ENCODE data around the gene EFNA4.
A peak's percentile ranks its signal among the peaks of the same experiment; 100 is the strongest.

Gene EFNA4

GRCh38 chr1:155022136-155022926 lies 41.2 kb upstream of the EFNA4 start:
- H3K36me3 ChIP-seq: peaks cover 25% of the 10 kb centered on the region
- peak overlapping the region; percentile 18 for H3K27ac ChIP-seq
- H3K4me3 ChIP-seq (ENCODE audit: low read depth in 1 of 2, low read length in 1 of 2): no peak overlapping the region
- no peaks in the 10 kb centered on the region for H3K27me3 ChIP-seq
- no peak for TF ChIP-seq CTCF (IDR thresholded peaks at IDR 0.05)
- H3K4me1 ChIP-seq (ENCODE audit: control insufficient read depth in 1 of 2, insufficient read depth in 1 of 2, low read depth in 1 of 2, low read length in 1 of 2): peaks cover 20 to 25% of the 10 kb centered on the region in 2 experiments
- H3K9me3 ChIP-seq: no peaks in the 10 kb centered on the region

- H3K4me3 ChIP-seq (ENCODE audit: low read depth in 1 of 2, low read length in 1 of 2): no peak overlapping the region
- no peaks in the 10 kb centered on the region for H3K27me3 ChIP-seq
- H3K9me3 ChIP-seq: no peaks in the 10 kb centered on the region
- no peak for TF ChIP-seq CTCF (IDR thresholded peaks at IDR 0.05)
- peaks cover 19% of the 10 kb centered on the region for H3K36me3 ChIP-seq
- H3K27ac ChIP-seq: peak overlapping the region; percentile 18
- peaks cover 14 to 19% of the 10 kb centered on the region in 2 experiments for H3K4me1 ChIP-seq (ENCODE audit: control insufficient read depth in 1 of 2, insufficient read depth in 1 of 2, low read depth in 1 of 2, low read length in 1 of 2)
These were observed 40.7 kb upstream of the EFNA4 start for GRCh38 chr1:155022927-155023236.

GRCh38 chr1:155023627-155024026 lies 39.9 kb upstream of the EFNA4 start:
- no peak overlapping the region for H3K27ac ChIP-seq
- H3K27me3 ChIP-seq: no peaks in the 10 kb centered on the region
- no peak overlapping the region for H3K4me3 ChIP-seq (ENCODE audit: low read depth in 1 of 2, low read length in 1 of 2)
- H3K36me3 ChIP-seq: peaks cover 12% of the 10 kb centered on the region
- H3K9me3 ChIP-seq: no peaks in the 10 kb centered on the region
- peaks cover 14 to 20% of the 10 kb centered on the region in 2 experiments for H3K4me1 ChIP-seq (ENCODE audit: control insufficient read depth in 1 of 2, insufficient read depth in 1 of 2, low read depth in 1 of 2, low read length in 1 of 2)
- no peak for TF ChIP-seq CTCF (IDR thresholded peaks at IDR 0.05)

- Histone ChIP-seq H3K9me3 (no peaks in the 10 kb centered on the region), H3K27me3 (no peaks in the 10 kb centered on the region), H3K4me3 (ENCODE audit: low read depth in 1 of 2, low read length in 1 of 2) (no peak overlapping the region), H3K36me3 (peaks cover 5% of the 10 kb centered on the region), H3K4me1 (ENCODE audit: control insufficient read depth in 1 of 2, insufficient read depth in 1 of 2, low read depth in 1 of 2, low read length in 1 of 2) (peaks cover 20 to 26% of the 10 kb centered on the region in 2 experiments), H3K27ac (no peak overlapping the region)
- TF ChIP-seq CTCF (IDR thresholded peaks at IDR 0.05): no peak
These were observed 39.2 kb upstream of the EFNA4 start for GRCh38 chr1:155024315-155024714.

- Histone ChIP-seq H3K4me3 (ENCODE audit: low read depth in 1 of 2, low read length in 1 of 2) (no peak overlapping the region), H3K27me3 (no peaks in the 10 kb centered on the region), H3K9me3 (no peaks in the 10 kb centered on the region), H3K4me1 (ENCODE audit: control insufficient read depth in 1 of 2, insufficient read depth in 1 of 2, low read depth in 1 of 2, low read length in 1 of 2) (peaks cover 21 to 26% of the 10 kb centered on the region in 2 experiments), H3K27ac (no peak overlapping the region), H3K36me3 (no peaks in the 10 kb centered on the region)
- TF ChIP-seq CTCF (IDR thresholded peaks at IDR 0.05): no peak
These were observed 37.4 kb upstream of the EFNA4 start for GRCh38 chr1:155026154-155026553.
